ENCODE measurements around the gene SECTM1. TPM values are rescaled to one million over a fixed set of nuclear protein-coding genes. Genes with fewer than 3 reads are reported as not detected.

SECTM1 gene
- total RNA-seq, 5 donors from 2014 or later (not counting 1 experiment from before 2014, with no cell fraction given): 1.3 to 5.1 (median 4.4) TPM

DNA sequence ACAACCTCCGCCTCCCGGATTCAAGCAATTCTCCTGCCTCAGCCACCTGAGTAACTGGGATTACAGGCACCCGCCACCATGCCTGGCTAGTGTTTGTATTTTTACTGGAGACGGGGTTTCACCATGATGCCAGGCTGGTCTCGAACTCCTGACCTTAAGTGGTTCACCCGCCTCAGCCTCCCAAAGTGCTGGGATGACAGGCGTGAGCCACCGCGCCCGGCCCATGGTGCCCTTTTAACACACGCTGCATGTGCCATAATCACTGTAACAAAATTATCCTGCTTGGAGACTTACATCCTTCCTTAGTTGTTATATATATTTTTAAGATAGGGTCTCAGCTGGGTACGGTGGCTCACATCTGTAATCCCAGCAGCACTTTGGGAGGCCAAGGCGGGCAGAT lies 21.6 kb downstream of the SECTM1 start:
- DNase-seq (no peak), ATAC-seq (replicated peaks in 1 of 4) (no peak)
- no peak overlapping the region for H3K4me3 Mint-ChIP-seq
- Histone ChIP-seq H3K4me1 (ENCODE audit: control insufficient read depth in 1 of 2, extremely low read depth in 1 of 2, insufficient read depth in 2 of 2, low read length in 2 of 2) (peaks cover 0 to 33% of the 10 kb centered on the region in 2 experiments), H3K27me3 (replicated peaks in 1 of 2; ENCODE audit: control insufficient read depth in 2 of 2, extremely low read depth in 1 of 2, insufficient read depth in 2 of 2, low read length in 1 of 2) (peaks cover 0 to 9% of the 10 kb centered on the region in 2 experiments), H3K27ac (ENCODE audit: low read length) (no peak overlapping the region), H3K9me3 (no peaks in the 10 kb centered on the region), H3K4me3 (ENCODE audit: control insufficient read depth in 1 of 2, extremely low read depth in 1 of 2, low read length in 1 of 2) (no peak overlapping the region), H3K36me3 (ENCODE audit: control insufficient read depth in 2 of 2, extremely low read depth in 1 of 2, insufficient read depth in 1 of 2, low read length in 1 of 2) (peaks cover 4 to 16% of the 10 kb centered on the region in 2 donors)
- WGBS (ENCODE audit: insufficient coverage): 100% methylated on average over 4 of the region's 13 CpGs
- peaks cover 23 to 27% (median 23%) of the 10 kb centered on the region in 3 donors for H3K4me1 Mint-ChIP-seq
- peaks cover 4% of the 10 kb centered on the region for H3K36me3 Mint-ChIP-seq
- ChIA-PET CTCF (no interaction called here), POLR2A (no interaction called here)
- H3K27me3 Mint-ChIP-seq: no peaks in the 10 kb centered on the region
- H3K9me3 Mint-ChIP-seq: no peaks in the 10 kb centered on the region
- H3K27ac Mint-ChIP-seq: no peak overlapping the region

DNA sequence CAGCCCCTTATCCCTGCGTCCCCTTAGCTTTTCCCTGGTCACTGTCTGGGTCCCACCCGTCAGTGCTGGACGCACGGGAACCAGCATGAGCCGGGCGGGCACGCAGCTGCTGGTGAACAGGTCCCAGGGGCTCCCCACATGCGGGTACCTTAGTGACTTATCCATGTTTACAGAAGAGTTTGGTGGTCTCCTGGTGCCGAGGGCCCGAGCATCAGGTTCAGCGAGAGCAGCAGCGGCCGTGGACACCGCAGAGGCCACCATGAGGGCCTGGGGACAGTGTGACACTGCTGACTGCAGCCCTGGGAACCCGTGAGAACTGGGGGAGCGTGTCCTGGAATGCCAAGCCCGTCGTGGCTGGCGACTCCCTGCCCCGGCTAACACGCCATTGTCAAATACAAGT lies 22.7 kb downstream of the SECTM1 start:
- no peaks in the 10 kb centered on the region for H3K27me3 Mint-ChIP-seq
- peaks cover 24 to 33% (median 28%) of the 10 kb centered on the region in 3 donors for H3K4me1 Mint-ChIP-seq
- peaks cover under 1 to 30% of the 10 kb centered on the region in 2 experiments for H3K4me1 ChIP-seq (ENCODE audit: control insufficient read depth in 1 of 2, extremely low read depth in 1 of 2, insufficient read depth in 2 of 2, low read length in 2 of 2)
- no peak for ATAC-seq (replicated peaks in 1 of 4)
- H3K9me3 Mint-ChIP-seq: no peaks in the 10 kb centered on the region
- H3K9me3 ChIP-seq: no peaks in the 10 kb centered on the region
- POLR2A ChIA-PET: interaction anchor here in 1 of 2 donors (0.7 kb wide), 2 partner anchors 22 to 41 kb away, joined by 5 read pairs; no protein-coding TSS in a partner anchor
- no peak for DNase-seq
- H3K27ac ChIP-seq (ENCODE audit: low read length): no peak overlapping the region
- peak overlapping the region in 1 of 2 donors; percentile 58 for H3K27ac Mint-ChIP-seq
- peaks cover 4% of the 10 kb centered on the region for H3K36me3 Mint-ChIP-seq
- CTCF ChIA-PET: interaction anchor here in 1 of 2 donors (0.6 kb wide), 1 partner anchor 11 kb away, joined by 3 read pairs; no protein-coding TSS in a partner anchor
- peaks cover 4 to 16% of the 10 kb centered on the region in 2 donors for H3K36me3 ChIP-seq (ENCODE audit: control insufficient read depth in 2 of 2, extremely low read depth in 1 of 2, insufficient read depth in 1 of 2, low read length in 1 of 2)
- H3K27me3 ChIP-seq (replicated peaks in 1 of 2; ENCODE audit: control insufficient read depth in 2 of 2, extremely low read depth in 1 of 2, insufficient read depth in 2 of 2, low read length in 1 of 2): peaks cover 0 to 9% of the 10 kb centered on the region in 2 experiments
- no peak overlapping the region for H3K4me3 Mint-ChIP-seq
- no peak overlapping the region for H3K4me3 ChIP-seq (ENCODE audit: control insufficient read depth in 1 of 2, extremely low read depth in 1 of 2, low read length in 1 of 2)
- WGBS (ENCODE audit: insufficient coverage): 90% methylated on average over 14 of the region's 21 CpGs

GRCh38 chr17:82309656-82310570 lies 23.7 kb downstream of the SECTM1 start:
- CTCF ChIA-PET: no interaction called here
- WGBS (ENCODE audit: insufficient coverage): 90% methylated on average over 25 of the region's 27 CpGs
- H3K27me3 Mint-ChIP-seq: no peaks in the 10 kb centered on the region

GRCh38 chr17:82305727-82306300 lies 27.8 kb downstream of the SECTM1 start:
- Histone ChIP-seq H3K9me3 (no peaks in the 10 kb centered on the region), H3K27ac (ENCODE audit: low read length) (no peak overlapping the region), H3K36me3 (ENCODE audit: control insufficient read depth in 2 of 2, extremely low read depth in 1 of 2, insufficient read depth in 1 of 2, low read length in 1 of 2) (no peaks in the 10 kb centered on the region), H3K4me1 (ENCODE audit: control insufficient read depth in 1 of 2, extremely low read depth in 1 of 2, insufficient read depth in 2 of 2, low read length in 2 of 2) (peaks cover 31 to 60% of the 10 kb centered on the region in 2 experiments), H3K27me3 (replicated peaks in 1 of 2; ENCODE audit: control insufficient read depth in 2 of 2, extremely low read depth in 1 of 2, insufficient read depth in 2 of 2, low read length in 1 of 2) (peaks cover 0 to 4% of the 10 kb centered on the region in 2 experiments), H3K4me3 (ENCODE audit: control insufficient read depth in 1 of 2, extremely low read depth in 1 of 2, low read length in 1 of 2) (no peak overlapping the region)
- H3K27me3 Mint-ChIP-seq: no peaks in the 10 kb centered on the region
- H3K9me3 Mint-ChIP-seq: no peaks in the 10 kb centered on the region
- ChIA-PET POLR2A (no interaction called here), CTCF (interaction anchor here in 1 of 2 donors (0.6 kb wide), 1 partner anchor 122 kb away, joined by 5 read pairs; no protein-coding TSS in a partner anchor)
- no peak for DNase-seq
- WGBS (ENCODE audit: insufficient coverage): 81% methylated on average over 15 of the region's 20 CpGs
- no peaks in the 10 kb centered on the region for H3K36me3 Mint-ChIP-seq
- peak overlapping the region in 1 of 3 donors; percentile 59 for H3K4me3 Mint-ChIP-seq
- peaks cover 57 to 61% (median 59%) of the 10 kb centered on the region in 3 donors for H3K4me1 Mint-ChIP-seq
- ATAC-seq (replicated peaks in 1 of 4): no peak
- peak overlapping the region in 1 of 2 donors; percentile 68 for H3K27ac Mint-ChIP-seq

More at GRCh38 chr17:82309656-82310570, 23.7 kb downstream of the SECTM1 start:
- peaks cover 10 to 30% of the 10 kb centered on the region in 2 experiments for H3K4me1 ChIP-seq (ENCODE audit: control insufficient read depth in 1 of 2, extremely low read depth in 1 of 2, insufficient read depth in 2 of 2, low read length in 2 of 2)
- H3K4me3 ChIP-seq (ENCODE audit: control insufficient read depth in 1 of 2, extremely low read depth in 1 of 2, low read length in 1 of 2): no peak overlapping the region
- no peak overlapping the region for H3K27ac Mint-ChIP-seq
- H3K4me3 Mint-ChIP-seq: no peak overlapping the region
- no peak for DNase-seq
- H3K36me3 Mint-ChIP-seq: peaks cover 4% of the 10 kb centered on the region
- no peak overlapping the region for H3K27ac ChIP-seq (ENCODE audit: low read length)
- H3K9me3 ChIP-seq: no peaks in the 10 kb centered on the region
- peaks cover 0 to 6% of the 10 kb centered on the region in 2 experiments for H3K27me3 ChIP-seq (replicated peaks in 1 of 2; ENCODE audit: control insufficient read depth in 2 of 2, extremely low read depth in 1 of 2, insufficient read depth in 2 of 2, low read length in 1 of 2)
- POLR2A ChIA-PET: no interaction called here
- no peaks in the 10 kb centered on the region for H3K9me3 Mint-ChIP-seq
- ATAC-seq (replicated peaks in 1 of 4): no peak
- peaks cover 4 to 15% of the 10 kb centered on the region in 2 donors for H3K36me3 ChIP-seq (ENCODE audit: control insufficient read depth in 2 of 2, extremely low read depth in 1 of 2, insufficient read depth in 1 of 2, low read length in 1 of 2)
- peaks cover 26 to 37% (median 32%) of the 10 kb centered on the region in 3 donors for H3K4me1 Mint-ChIP-seq

DNA sequence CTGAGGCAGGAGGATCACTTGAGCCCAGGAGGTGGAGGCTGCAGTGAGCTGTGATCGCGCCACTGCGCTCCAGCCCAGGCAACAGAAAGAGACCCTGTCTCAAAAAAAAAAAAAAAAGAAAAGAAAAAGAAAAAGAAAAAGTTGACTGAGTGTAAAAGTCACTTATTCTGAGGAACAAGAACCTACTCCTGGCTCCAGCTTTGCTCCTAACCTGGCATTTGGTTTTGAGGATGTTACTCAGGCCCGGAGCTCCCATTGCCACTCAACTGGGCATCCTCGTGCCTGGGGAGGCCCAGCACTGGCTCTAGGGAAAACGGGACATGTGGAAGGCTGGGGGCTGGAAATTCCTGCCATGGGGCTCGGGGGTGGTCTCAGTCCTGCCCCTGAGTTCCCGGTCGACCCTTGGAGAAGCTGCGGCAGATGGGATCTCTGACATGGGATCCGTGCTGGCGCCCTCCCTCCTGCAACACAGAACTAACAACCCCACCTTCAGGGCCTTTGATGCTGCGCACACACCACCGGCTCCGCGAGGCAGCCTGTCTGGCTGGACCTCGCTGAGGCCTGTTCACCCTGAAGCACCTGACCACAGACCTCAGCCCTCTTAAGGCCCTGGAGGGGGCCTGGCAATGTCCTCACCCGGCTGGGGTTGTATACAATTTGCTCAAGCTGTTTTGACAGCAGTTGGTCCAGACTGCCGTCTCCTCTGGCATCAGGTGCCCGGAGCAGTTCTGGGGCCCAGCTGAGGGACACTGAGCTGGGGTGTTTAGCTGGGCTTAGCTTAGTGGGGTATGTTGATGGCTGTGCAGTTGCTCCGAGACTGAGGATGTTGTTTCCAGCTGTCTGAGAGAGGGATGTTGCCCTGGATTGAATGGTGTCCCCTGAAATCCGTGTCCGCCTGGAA lies 28.5 kb downstream of the SECTM1 start:
- no peak for ATAC-seq (replicated peaks in 1 of 4)
- Histone ChIP-seq H3K4me1 (ENCODE audit: control insufficient read depth in 1 of 2, extremely low read depth in 1 of 2, insufficient read depth in 2 of 2, low read length in 2 of 2) (peaks cover 37 to 67% of the 10 kb centered on the region in 2 experiments), H3K4me3 (ENCODE audit: control insufficient read depth in 1 of 2, extremely low read depth in 1 of 2, low read length in 1 of 2) (no peak overlapping the region), H3K9me3 (no peaks in the 10 kb centered on the region), H3K27ac (ENCODE audit: low read length) (peak overlapping the region; percentile 2), H3K36me3 (ENCODE audit: control insufficient read depth in 2 of 2, extremely low read depth in 1 of 2, insufficient read depth in 1 of 2, low read length in 1 of 2) (no peaks in the 10 kb centered on the region), H3K27me3 (replicated peaks in 1 of 2; ENCODE audit: control insufficient read depth in 2 of 2, extremely low read depth in 1 of 2, insufficient read depth in 2 of 2, low read length in 1 of 2) (peaks cover 0 to under 1% of the 10 kb centered on the region in 2 experiments)
- DNase-seq: no peak
- H3K27me3 Mint-ChIP-seq: no peaks in the 10 kb centered on the region
- H3K4me3 Mint-ChIP-seq: peak overlapping the region in 1 of 3 donors; percentile 59
- 88% methylated on average over 20 of the region's 23 CpGs for WGBS (ENCODE audit: insufficient coverage)
- peaks cover 64% of the 10 kb centered on the region in 3 donors for H3K4me1 Mint-ChIP-seq
- CTCF ChIA-PET: no interaction called here
- POLR2A ChIA-PET: interaction anchor here in 1 of 2 donors (0.5 kb wide), 1 partner anchor 698 kb away, joined by 5 read pairs; no protein-coding TSS in a partner anchor
- peak overlapping the region in 1 of 2 donors; percentile 68 for H3K27ac Mint-ChIP-seq
- H3K9me3 Mint-ChIP-seq: no peaks in the 10 kb centered on the region
- H3K36me3 Mint-ChIP-seq: no peaks in the 10 kb centered on the region

Measured in T-cell (primary cell).